ENCODE measurements around the gene ZBTB38.

DNA sequence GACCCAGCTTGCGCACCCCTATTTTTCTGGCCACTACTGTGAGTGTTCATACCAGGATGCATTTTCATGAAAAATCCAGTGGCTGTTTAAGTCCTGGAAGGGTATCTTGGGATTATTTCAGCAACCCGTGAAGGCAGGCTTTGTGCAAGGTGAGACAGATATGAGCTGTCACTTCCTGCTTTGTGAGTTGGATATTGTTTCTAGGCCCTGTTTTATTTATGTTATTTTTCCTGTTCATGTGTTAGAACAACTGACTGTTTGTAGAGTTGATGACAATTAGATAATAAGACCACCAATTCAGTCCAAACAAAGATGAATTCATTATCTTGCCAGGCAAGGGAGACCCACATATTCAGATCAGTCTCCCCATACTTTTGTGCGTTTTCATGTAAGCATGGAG is 42.5 kb downstream of the ZBTB38 start:
- TF ChIP-seq, protein P1, sequence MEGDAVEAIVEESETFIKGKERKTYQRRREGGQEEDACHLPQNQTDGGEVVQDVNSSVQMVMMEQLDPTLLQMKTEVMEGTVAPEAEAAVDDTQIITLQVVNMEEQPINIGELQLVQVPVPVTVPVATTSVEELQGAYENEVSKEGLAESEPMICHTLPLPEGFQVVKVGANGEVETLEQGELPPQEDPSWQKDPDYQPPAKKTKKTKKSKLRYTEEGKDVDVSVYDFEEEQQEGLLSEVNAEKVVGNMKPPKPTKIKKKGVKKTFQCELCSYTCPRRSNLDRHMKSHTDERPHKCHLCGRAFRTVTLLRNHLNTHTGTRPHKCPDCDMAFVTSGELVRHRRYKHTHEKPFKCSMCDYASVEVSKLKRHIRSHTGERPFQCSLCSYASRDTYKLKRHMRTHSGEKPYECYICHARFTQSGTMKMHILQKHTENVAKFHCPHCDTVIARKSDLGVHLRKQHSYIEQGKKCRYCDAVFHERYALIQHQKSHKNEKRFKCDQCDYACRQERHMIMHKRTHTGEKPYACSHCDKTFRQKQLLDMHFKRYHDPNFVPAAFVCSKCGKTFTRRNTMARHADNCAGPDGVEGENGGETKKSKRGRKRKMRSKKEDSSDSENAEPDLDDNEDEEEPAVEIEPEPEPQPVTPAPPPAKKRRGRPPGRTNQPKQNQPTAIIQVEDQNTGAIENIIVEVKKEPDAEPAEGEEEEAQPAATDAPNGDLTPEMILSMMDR (conservative IDR thresholded peaks at IDR 0.05; ENCODE audit: low read depth, low read length) = no peak
- TF ChIP-seq EZH2 (IDR thresholded peaks at IDR 0.05; ENCODE audit: low read length, unreplicated experiment) = no peak
